Body of pancreas (tissue), 4 donors: ENCODE data around the gene SYMPK. TPM values are rescaled to one million over a fixed set of nuclear protein-coding genes. Genes with fewer than 3 reads are reported as not detected.

Source experiments
- ATAC-seq: fragments of 150-250 bp; one replicate; pipeline ENCODE4 v1.9.1; 2016
- DNase-seq, 4 donors: peaks; one replicate each; pipeline ENCODE4 v3.0.0-alpha.2; 2019
- H3K27ac ChIP-seq, 4 donors: fragments of 200-600 bp; sonication (generic); 1 replicate in 3 of 4; 2 replicates in 1 of 4; pipeline versions ENCODE4 v1.5.1 to v1.6.1; 2016 to 2019; ENCODE audit warnings: mild to moderate bottlenecking in 1 of 4, mixed read lengths in 1 of 4, moderate library complexity in 1 of 4
- H3K27me3 ChIP-seq, 2 donors: fragments of 200-600 bp; sonication (generic); one replicate each; pipeline ENCODE4 v1.6.0; 2016; ENCODE audit warnings: mild to moderate bottlenecking in 1 of 2
- H3K36me3 ChIP-seq, 2 donors: fragments of 200-600 bp; sonication (generic); replicated peaks in 1 of 2; 2 replicates each; pipeline ENCODE4 v1.5.1; 2016; ENCODE audit warnings: low read depth in 2 of 2; ENCODE audit not compliant: insufficient read depth in 1 of 2
- H3K4me1 ChIP-seq: fragments of 200-600 bp; sonication (generic); one replicate; pipeline ENCODE4 v1.6.0; 2016
- H3K4me3 ChIP-seq, 2 donors: fragments of 200-600 bp; sonication (generic); 1 replicate in 1 of 2; 2 replicates in 1 of 2; pipeline ENCODE4 v1.5.1; 2016 to 2019
- H3K9me3 ChIP-seq, 3 donors: fragments of 200-600 bp; sonication (generic); 1 replicate in 2 of 3; 2 replicates in 1 of 3; pipeline ENCODE4 v1.5.1; 2016
- POLR2A ChIP-seq, 3 donors: fragments of 450-650 bp; IDR thresholded peaks; one replicate each; pipeline ENCODE4 v1.6.1; 2016; ENCODE audit warnings: antibody characterized with exemption in 3 of 3, mild to moderate bottlenecking in 2 of 3
- whole genome bisulfite sequencing, 2 donors: methylation state at CpG; one replicate each; pipeline ENCODE4 v1.1.5; 2017; 5-methylcytosine and 5-hydroxymethylcytosine counted together
- intact Hi-C: fragments of 100-400 bp; cut with DNase I; formaldehyde crosslinking; loops from one replicate; pipeline ENCODE4 v1.15.1; 2023
- total RNA-seq, 2 donors: library from RNA; depleted of rRNA; stranded (reverse); fragments of >200 nt; gene quantifications; one replicate each; pipeline ENCODE4 v1.1.0, GENCODE V29; 2016
- TF ChIP-seq, protein P1 (sequence below), 7 experiments: fragments of 450-650 bp in 4 of 7; fragments of 200-600 bp in 3 of 7; sonication (generic) in 3 of 7; IDR thresholded peaks; one replicate each; pipeline ENCODE4 v1.5.1; 2016 to 2019; ENCODE audit warnings: antibody characterized with exemption in 7 of 7

Gene SYMPK
- total RNA-seq, 2 donors from 2014 or later = 23.3 to 32.3 TPM

DNA sequence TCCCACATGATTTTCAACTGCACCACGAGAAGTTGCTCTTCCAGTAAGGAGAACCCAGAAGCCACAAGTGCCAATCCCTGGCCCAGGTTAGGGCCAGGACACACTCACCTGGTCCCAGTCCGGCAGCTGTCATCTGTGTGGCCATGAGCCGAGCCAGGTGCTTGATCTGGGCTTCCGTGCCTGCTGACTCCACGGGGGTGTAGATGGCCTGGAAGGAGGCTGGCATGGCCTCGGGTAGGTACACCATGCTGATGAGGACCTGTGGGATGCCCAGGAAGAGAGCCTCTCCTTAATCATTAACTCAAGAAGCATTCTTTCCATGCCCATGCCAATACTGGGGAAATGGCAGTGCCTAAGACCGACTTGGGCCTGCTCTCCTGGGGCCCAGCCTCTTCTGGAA, 28.0 kb downstream of the SYMPK start:
- 63 to 72% methylated on average over 2 to 7 of the region's 7 CpGs for WGBS, 2 donors
- H3K36me3 ChIP-seq = peaks cover 18 to 52% of the 10 kb centered on the region in 2 donors
- no peaks in the 10 kb centered on the region for H3K27me3 ChIP-seq
- no peaks in the 10 kb centered on the region for H3K9me3 ChIP-seq
- intact Hi-C loops = no loop called here
- ATAC-seq (no peak), DNase-seq (no peak)
- H3K4me1 ChIP-seq = no peaks in the 10 kb centered on the region
- H3K27ac ChIP-seq = no peak overlapping the region
- H3K4me3 ChIP-seq = no peak overlapping the region
- TF ChIP-seq, protein P1, sequence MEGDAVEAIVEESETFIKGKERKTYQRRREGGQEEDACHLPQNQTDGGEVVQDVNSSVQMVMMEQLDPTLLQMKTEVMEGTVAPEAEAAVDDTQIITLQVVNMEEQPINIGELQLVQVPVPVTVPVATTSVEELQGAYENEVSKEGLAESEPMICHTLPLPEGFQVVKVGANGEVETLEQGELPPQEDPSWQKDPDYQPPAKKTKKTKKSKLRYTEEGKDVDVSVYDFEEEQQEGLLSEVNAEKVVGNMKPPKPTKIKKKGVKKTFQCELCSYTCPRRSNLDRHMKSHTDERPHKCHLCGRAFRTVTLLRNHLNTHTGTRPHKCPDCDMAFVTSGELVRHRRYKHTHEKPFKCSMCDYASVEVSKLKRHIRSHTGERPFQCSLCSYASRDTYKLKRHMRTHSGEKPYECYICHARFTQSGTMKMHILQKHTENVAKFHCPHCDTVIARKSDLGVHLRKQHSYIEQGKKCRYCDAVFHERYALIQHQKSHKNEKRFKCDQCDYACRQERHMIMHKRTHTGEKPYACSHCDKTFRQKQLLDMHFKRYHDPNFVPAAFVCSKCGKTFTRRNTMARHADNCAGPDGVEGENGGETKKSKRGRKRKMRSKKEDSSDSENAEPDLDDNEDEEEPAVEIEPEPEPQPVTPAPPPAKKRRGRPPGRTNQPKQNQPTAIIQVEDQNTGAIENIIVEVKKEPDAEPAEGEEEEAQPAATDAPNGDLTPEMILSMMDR (IDR thresholded peaks at IDR 0.05) = no peak
- no peak for TF ChIP-seq POLR2A (IDR thresholded peaks at IDR 0.05)

DNA sequence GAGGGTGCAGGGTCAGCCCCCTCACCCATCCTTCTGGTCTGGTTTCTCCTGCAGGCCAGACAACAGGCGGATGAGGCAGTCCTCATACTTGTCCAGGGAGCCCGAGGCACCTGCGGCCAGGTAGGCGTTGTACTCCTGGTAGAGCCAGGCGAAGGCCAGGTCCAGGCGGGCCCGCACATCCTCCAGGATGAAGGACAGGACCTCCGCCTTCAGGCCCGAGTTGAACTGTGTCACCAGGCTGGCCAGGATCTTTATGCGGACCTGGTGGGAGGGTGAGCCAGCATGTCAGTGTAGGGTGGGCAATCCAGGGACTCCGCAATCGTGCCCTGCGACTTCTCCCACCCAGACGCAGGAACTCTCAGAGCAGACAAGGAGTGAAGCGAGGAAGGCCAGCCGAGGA, 34.0 kb downstream of the SYMPK start:
- no peaks in the 10 kb centered on the region for H3K9me3 ChIP-seq
- no peak for TF ChIP-seq POLR2A (IDR thresholded peaks at IDR 0.05)
- TF ChIP-seq, protein P1 (IDR thresholded peaks at IDR 0.05) = no peak
- intact Hi-C loops = no loop called here
- ATAC-seq (no peak), DNase-seq (no peak)
- H3K36me3 ChIP-seq = peaks cover 21 to 52% of the 10 kb centered on the region in 2 donors
- H3K27ac ChIP-seq = no peak overlapping the region
- no peaks in the 10 kb centered on the region for H3K27me3 ChIP-seq
- 91 to 95% methylated on average over 9 to 15 of the region's 16 CpGs for WGBS, 2 donors
- H3K4me3 ChIP-seq = no peak overlapping the region
- no peaks in the 10 kb centered on the region for H3K4me1 ChIP-seq

DNA sequence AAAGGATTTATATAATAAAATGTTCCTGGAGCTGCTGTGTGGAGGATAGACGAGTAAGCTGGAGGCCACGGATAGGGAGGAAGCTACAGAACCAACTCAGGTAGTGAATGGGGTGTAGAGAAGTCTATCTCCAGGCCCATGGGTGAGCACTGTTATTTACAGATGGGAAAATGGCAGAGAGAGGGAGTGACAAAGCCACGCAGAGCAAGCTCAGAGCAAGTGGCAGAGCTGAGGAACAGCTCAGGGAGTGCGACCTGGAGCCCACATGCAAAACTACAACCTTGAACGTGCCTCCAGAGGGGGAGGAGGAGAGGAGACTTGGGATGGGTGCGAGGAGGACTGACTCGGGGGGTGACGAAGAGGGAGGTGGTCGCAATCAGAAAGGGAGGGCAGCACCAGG, 34.4 kb downstream of the SYMPK start:
- DNase-seq (no peak), ATAC-seq (no peak)
- H3K36me3 ChIP-seq = peaks cover 21 to 52% of the 10 kb centered on the region in 2 donors
- H3K27me3 ChIP-seq = no peaks in the 10 kb centered on the region
- no peaks in the 10 kb centered on the region for H3K4me1 ChIP-seq
- 87 to 90% methylated on average over 9 of the region's 9 CpGs for WGBS, 2 donors
- no peak overlapping the region for H3K4me3 ChIP-seq
- no peaks in the 10 kb centered on the region for H3K9me3 ChIP-seq
- H3K27ac ChIP-seq = no peak overlapping the region
- TF ChIP-seq, protein P1 (IDR thresholded peaks at IDR 0.05) = no peak
- TF ChIP-seq POLR2A (IDR thresholded peaks at IDR 0.05) = no peak
- intact Hi-C loops = no loop called here

DNA sequence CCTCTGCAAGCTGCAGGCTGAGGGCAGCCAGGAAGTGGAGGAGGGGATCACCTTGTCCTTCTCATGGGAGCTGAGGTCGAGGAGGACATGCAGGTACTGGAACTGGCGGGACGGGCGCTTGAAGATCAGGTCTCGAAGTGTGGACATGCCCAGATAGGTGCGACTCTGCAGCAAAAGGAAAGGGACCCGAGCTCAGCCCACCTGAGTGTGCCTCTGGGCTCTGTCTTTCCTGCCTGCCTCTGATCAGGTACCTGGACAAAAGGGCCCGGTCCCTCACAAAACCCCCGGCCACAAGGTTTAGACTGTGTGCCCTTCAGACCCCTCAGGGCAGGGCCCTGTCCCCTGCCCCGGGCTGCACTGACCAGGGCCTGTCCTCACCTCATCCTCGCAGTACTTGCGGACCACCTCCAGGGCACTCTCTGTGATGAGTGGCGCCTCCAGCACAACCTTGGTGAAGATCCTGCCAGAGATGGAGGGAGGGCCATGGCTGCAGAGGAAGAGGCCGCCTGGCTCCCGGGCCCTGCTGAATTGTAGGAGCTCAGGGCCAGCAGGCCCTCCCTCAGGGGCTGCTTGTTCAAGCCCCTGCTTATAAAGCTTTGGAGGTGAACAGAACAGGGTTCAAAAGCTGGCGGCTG, 35.4 kb downstream of the SYMPK start:
- Histone ChIP-seq H3K36me3 (peaks cover 20 to 51% of the 10 kb centered on the region in 2 donors), H3K27ac (no peak overlapping the region), H3K27me3 (no peaks in the 10 kb centered on the region), H3K4me1 (no peaks in the 10 kb centered on the region), H3K9me3 (no peaks in the 10 kb centered on the region), H3K4me3 (no peak overlapping the region)
- intact Hi-C loops = no loop called here
- TF ChIP-seq, protein P1 (IDR thresholded peaks at IDR 0.05) = no peak
- no peak for TF ChIP-seq POLR2A (IDR thresholded peaks at IDR 0.05)
- DNase-seq (no peak), ATAC-seq (no peak)
- WGBS, 2 donors = 91 to 95% methylated on average over 7 to 15 of the region's 16 CpGs

DNA sequence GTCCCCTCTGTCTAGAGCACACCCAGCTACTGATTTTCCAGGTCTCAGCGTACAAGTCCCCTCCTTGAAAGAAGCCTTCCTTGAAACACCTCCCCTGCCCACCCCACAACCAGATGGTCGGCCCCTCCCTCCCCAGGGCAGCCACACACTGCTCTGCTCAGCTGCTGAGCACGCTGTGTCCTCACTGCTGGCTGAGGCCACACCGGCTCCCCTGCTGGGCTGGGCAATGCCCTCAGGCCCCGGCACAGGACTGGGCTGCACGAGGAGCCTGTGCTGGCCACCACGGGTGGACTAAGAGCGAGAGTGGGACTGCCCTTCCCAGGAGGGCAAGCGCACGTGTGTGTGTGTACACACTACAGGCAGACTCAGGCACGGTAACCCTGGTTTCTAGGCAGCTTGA, 36.0 kb downstream of the SYMPK start:
- intact Hi-C loops = no loop called here
- ATAC-seq (no peak), DNase-seq (no peak)
- no peak overlapping the region for H3K4me3 ChIP-seq
- no peaks in the 10 kb centered on the region for H3K27me3 ChIP-seq
- TF ChIP-seq POLR2A (IDR thresholded peaks at IDR 0.05) = no peak
- TF ChIP-seq, protein P1 (IDR thresholded peaks at IDR 0.05) = no peak
- H3K9me3 ChIP-seq = no peaks in the 10 kb centered on the region
- H3K27ac ChIP-seq = no peak overlapping the region
- H3K36me3 ChIP-seq = peaks cover 14 to 52% of the 10 kb centered on the region in 2 donors
- WGBS, 2 donors = 87 to 95% methylated on average over 11 of the region's 11 CpGs
- no peaks in the 10 kb centered on the region for H3K4me1 ChIP-seq
